ENCODE measurements around the gene DBX2.
"Not testable (repeated sequence)": the region's sequence is repeated elsewhere in the genome, so short reads cannot be mapped to it uniquely, and the experiment has no call there.

The DBX2 gene

GRCh38 chr12:45050751-45051571 is at the start of gene DBX2:
TSS of gene DBX2 (minus strand) at chr12:45051099. CDS start at chr12:45050927, 172 bp downstream.
- no peak for DNase-seq (ENCODE audit: low spot score)

- no peak for DNase-seq (ENCODE audit: low spot score)
Observed at GRCh38 chr12:45098766-45099165, 47.9 kb upstream of the DBX2 start.

DNA sequence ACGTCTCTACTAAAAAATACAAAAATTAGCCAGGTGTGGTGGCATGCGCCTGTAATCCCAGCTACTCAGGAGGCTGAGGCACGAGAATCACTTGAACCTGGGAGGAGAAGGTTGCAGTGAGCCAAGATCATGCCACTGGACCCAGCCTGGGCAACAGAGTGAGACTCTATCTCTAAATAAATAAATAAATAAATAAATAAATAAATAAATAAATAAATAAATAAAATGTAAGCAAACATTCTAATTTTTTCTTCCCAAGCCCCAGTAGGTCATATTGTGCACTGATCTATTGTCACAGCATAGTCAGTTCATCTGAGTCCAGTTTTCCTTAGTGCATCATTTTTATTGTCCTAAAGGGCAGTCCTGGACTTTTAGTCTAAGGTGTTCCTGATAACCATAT is 44.5 kb upstream of the DBX2 start:
- DNase-seq (ENCODE audit: low spot score): not testable (repeated sequence)

DNA sequence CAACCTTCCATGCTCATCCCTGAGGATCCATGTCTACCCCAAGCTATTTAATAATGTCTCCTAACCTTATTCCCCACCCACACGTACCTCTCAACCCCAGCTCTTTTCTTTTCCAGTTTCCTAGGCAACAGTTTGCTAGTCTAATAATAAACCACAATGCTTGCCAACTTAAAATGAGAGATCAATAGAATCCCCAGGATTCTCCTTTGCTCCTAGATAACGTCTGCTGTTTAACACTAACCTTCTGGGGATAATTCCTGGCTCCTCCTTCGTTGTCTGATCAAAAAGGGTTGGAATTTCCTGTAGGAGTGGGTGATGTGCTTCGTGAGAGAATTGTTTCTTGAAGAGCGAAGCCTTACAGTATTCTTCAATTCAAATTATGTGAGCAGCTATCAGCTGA is 42.2 kb upstream of the DBX2 start:
- peak; percentile 39 for DNase-seq (ENCODE audit: low spot score)

GRCh38 chr12:45089411-45090075 is 38.6 kb upstream of the DBX2 start:
- DNase-seq (ENCODE audit: low spot score): no peak

DNA sequence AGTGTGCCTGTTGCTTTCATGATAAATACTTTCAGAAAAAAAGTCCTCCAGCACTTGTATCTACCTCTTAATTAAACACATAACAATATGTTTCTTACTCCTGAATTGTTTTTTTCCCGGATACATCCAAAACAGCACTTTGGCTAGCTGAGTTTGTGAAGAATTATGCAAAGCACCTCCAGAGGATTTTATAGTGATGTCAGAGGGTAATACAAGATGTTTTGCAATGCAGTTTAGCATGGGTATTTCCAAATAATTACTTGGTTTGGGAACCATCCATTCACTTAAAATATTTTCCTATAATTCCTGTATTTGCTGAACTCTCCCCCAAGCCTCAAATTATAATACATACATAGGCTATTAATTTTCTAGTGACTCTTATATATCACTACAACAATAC is 37.7 kb upstream of the DBX2 start:
- no peak for DNase-seq (ENCODE audit: low spot score)

DNA sequence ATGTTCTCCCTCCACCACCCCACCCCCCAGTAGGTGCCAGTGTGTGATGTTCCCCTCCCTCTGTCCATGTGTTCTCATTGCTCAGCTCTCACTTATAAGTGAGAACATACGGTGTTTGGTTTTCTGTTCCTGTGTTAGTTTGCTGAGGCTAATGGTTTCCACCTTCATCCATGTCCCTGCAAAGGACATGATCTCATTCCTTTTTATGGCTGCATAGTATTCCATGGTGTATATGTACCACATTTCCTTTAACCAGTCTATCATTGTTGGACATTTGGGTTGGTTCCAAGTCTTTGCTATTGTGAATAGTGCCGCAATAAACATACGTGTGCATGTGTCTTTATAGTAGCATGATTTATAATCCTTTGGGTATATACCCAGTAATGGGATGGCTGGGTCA is 33.3 kb upstream of the DBX2 start:
- DNase-seq (ENCODE audit: low spot score): not testable (repeated sequence)

DNA sequence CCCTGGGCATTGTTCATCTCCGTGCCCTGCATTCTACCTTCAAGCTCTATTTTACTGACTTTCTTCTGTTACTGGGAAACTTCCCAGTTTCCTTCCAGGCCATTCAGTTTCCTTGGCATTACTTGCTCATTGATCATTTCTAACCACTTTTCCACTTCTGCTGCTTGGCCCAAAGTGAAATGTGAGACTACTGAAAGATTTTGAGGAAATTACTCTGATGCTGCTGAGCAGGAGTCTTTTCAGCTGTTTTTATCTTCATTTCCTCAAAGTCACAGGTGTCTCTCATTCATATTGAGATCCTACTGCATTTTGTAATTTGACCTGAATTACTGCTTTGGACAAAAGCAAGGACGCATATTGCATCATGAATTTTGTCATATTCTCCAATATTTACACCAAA is 26.4 kb upstream of the DBX2 start:
- peak; percentile 13 for DNase-seq (ENCODE audit: low spot score)

GRCh38 chr12:45076417-45077026 is 25.6 kb upstream of the DBX2 start:
- DNase-seq (ENCODE audit: low spot score): no peak

- no peak for DNase-seq (ENCODE audit: low spot score)
Observed at GRCh38 chr12:45075587-45076282, 24.8 kb upstream of the DBX2 start.

DNA sequence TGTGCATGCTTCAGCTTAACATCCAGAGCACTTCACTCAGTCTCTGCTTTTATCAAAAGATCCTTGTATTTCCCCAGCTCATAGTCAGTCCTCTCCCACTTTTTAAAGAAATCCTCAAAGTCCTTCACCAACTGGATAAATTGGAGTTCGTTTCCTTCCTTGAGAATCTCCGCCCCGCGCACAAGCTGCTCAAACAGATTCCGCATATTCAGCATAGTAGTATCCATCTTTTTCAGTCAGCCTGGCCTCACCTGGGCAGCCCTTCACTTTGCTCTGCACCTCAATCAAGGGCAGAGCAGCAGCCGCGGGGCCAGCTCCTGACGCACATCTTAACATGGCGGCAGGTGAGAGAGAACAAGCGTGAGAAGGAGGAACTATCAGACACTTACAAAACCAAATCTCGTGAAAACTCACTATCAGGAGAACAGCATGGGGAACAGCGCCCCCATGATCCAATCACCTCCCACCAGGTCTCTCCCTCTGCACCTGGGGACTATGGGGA is 14.3 kb upstream of the DBX2 start:
- no peak for DNase-seq (ENCODE audit: low spot score)

DNA sequence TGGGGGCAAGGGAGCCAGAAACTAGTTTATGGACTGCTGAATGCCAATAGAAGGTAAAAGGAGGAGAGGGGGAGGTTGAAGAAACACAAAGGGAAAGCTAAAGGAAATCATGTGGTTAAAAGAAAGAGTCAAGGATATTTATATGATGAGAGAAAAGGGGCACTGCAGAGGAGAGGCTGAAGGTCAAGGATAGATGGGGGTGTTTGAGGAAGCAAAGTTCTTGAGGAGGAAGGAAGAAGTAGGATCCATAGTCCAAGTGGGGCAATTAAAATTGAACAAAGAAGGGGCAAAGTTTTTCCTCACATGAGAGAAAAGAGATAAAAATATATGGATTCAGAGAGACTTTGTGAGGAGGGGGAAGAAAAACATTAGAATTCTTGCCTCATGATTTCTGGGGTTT is 10.1 kb upstream of the DBX2 start:
- no peak for DNase-seq (ENCODE audit: low spot score)

DNA sequence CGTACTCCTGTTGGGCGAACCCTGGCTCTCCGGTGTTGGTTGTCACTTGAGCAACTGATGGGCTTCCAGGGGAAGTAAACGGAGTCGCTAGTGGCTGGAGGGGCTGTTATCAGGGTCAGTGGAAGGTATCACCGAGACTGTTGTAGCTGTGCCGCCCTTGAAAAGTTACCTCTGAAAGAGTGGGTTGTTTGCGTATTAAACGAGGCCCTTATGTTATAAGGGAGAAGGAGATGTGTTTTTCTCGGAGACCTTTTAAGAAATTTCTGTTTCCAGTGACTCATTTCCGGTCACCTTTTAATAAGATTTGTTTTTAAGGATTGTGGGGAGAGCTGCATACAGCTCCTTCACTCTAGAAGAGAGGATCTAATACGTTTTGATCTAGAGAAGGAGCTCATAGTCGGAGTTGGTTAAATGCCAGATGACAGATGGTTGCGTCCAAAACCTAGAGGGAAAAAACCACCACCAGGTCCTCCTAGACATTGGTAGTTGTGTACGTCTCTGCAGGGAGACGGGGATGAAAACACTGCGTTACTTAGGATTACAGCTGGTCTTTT is 750 bp upstream of the DBX2 start:
- no peak for DNase-seq (ENCODE audit: low spot score)

DNA sequence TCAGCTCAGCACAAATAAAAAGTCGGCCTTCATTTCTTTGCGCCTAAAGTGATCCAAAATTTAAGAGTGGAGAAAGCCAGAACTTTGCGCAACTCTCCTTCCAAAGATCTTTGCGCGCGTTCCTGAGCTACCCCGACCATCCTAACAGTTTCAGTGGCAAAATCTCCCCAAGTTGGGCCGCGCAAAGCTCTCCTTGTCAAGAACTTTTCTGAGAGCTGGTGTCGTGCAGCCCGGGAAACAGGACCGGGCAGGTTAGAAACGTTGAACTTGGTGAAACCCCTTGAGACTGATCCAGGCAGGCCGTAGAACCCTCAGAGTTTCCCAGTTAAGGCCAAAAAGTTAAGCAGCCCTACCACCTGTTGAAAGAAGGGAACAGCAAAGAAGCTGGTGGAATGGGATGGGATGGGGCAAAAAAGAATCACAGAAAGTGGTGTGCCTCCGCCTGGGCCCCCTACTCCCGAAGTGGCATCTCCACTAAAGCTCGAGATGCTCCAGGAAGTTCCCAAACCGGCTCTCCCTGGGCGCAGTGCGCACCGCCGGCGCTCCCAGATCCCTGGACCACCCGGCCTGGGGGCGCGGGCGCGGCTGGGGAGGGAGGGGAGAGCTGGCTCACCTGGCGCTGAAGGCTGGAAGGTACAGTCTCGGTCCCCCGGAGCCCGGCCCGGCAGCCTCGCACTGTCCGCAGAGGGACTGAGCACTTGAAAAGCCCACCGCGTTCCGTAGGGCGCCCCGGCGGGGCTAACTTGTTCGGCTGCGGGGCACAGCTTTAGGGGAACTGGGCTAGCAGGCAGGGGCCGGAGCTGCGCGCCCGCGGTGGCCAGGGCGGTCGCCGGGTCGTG is 768 bp downstream of the DBX2 start:
- DNase-seq (ENCODE audit: low spot score): no peak

- DNase-seq (ENCODE audit: low spot score): no peak
Observed at GRCh38 chr12:45042599-45042998, 8.3 kb downstream of the DBX2 start.

GRCh38 chr12:45040977-45041376 is 9.9 kb downstream of the DBX2 start:
- no peak for DNase-seq (ENCODE audit: low spot score)

DNA sequence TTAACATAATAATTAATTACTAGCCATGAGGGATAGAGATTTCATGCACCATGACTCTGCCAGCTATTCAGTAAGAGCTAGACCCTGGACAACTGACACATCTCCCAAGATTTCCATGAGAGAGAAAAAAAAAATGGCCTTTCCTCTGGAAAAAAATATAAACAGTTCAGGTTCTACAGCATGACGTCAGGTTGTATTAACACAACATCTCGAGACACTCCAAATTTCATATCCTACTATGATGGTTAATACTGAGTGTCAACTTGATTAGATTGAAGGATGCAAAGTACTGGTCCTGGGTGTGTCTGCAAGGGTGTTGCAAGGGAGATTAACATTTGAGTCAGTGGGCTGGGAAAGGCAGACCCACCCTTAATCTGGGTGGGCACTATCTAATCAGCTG is 11.1 kb downstream of the DBX2 start:
- DNase-seq (ENCODE audit: low spot score): no peak

DNA sequence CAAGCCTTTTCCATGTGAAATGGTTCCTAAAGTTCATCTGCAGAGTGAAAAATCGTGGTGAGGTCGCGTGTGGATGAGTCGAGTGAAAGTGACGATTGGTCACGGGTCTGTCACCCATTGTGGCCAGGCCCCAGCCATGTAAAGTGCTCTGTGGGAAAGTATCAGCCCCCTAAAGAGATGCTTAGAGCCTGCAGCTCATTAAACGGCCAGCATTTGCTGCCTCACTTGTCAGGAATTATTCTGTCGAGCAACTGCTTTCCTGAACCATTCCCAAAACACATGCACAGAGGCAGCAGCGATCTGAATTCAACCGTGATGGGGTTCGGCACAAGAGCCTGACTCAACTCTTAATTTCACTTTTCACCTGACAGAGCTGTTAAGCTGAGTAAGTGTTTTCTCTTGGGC is 16.0 kb downstream of the DBX2 start:
- no peak for DNase-seq (ENCODE audit: low spot score)

GRCh38 chr12:45017916-45018315 is 33.0 kb downstream of the DBX2 start:
- DNase-seq (ENCODE audit: low spot score): no peak

GRCh38 chr12:45014396-45014795 is 36.5 kb downstream of the DBX2 start:
- no peak for DNase-seq (ENCODE audit: low spot score)

DNA sequence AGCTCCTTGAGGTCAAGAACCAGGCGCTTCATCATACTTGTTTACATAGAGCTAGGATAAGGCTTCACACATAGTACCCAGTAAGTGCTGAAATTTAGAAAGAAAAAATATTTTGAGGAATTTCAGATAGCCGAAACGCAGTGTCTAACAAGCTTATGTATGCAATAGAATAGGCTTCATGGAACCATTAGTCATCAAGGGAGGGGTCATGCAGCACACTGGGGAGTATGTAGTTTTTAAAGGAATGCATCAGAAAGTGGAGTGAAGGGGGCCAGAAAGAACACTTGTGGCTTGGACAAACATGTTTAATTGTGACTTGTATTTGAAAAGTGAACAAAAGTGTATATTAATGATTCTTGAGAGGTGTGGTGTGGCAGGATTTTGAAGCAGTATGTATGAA is 38.1 kb downstream of the DBX2 start:
- DNase-seq (ENCODE audit: low spot score): no peak
